H1 (cell line): ENCODE results near the gene CACNA2D3. TPM values are rescaled to one million over a fixed set of nuclear protein-coding genes. Genes with fewer than 3 reads are reported as not detected.

Source experiments
- CTCF ChIA-PET: fragments of 300-600 bp; sonication (Branson Sonifier 250); formaldehyde crosslinking; loops from one replicate; lab custom pipeline; 2021; ENCODE audit not compliant: partially characterized antibody; lab: Charles Lee
- POLR2A ChIA-PET: fragments of 300-600 bp; sonication (Branson Sonifier 250); formaldehyde crosslinking; loops from one replicate; lab custom pipeline; 2021; ENCODE audit warnings: inconsistent platforms; ENCODE audit not compliant: partially characterized antibody; lab: Charles Lee
- DNase-seq, 2 experiments: peaks; one replicate each; pipeline versions ENCODE4 v3.0.0 to v3.0.0-alpha.2; 2010 to 2022; ENCODE audit warnings: low spot score in 2 of 2, low read depth in 1 of 2, mixed read lengths in 1 of 2
- FAIRE-seq: peaks from 2 replicates; lab custom pipeline; 2011; peaks lifted over from hg19 to GRCh38; lab: Jason Lieb, UNC
- H2AFZ ChIP-seq: 2 replicates; pipeline ENCODE4 v1.8.1; 2012; ENCODE audit warnings: low read length, inconsistent platforms
- H2AK5ac ChIP-seq: 2 replicates; pipeline ENCODE4 v1.6.1; 2013; ENCODE audit warnings: low read depth, low read length
- H2BK120ac ChIP-seq: replicated peaks from 2 replicates; pipeline ENCODE3; 2013; ENCODE audit warnings: low read depth, low read length, inconsistent platforms
- H2BK12ac ChIP-seq: 2 replicates; pipeline ENCODE4 v1.6.1; 2013; ENCODE audit warnings: low read depth, low read length
- H2BK15ac ChIP-seq: 2 replicates; pipeline ENCODE4 v1.6.1; 2013; ENCODE audit warnings: low read length
- H2BK20ac ChIP-seq: 2 replicates; pipeline ENCODE4 v1.6.1; 2013; ENCODE audit warnings: low read length
- H2BK5ac ChIP-seq: 2 replicates; pipeline ENCODE4 v1.6.1; 2013; ENCODE audit warnings: low read depth, low read length
- H3K14ac ChIP-seq: 2 replicates; pipeline ENCODE4 v1.6.1; 2013; ENCODE audit warnings: inconsistent platforms; ENCODE audit not compliant: insufficient read length
- H3K18ac ChIP-seq: 2 replicates; pipeline ENCODE4 v1.6.1; 2013; ENCODE audit warnings: low read length; ENCODE audit errors: extremely low read depth
- H3K23ac ChIP-seq: 2 replicates; pipeline ENCODE4 v1.6.1; 2013; ENCODE audit warnings: inconsistent platforms; ENCODE audit not compliant: insufficient read length
- H3K23me2 ChIP-seq: 2 replicates; pipeline ENCODE4 v1.6.1; 2013; ENCODE audit warnings: low read depth, low read length
- H3K27ac ChIP-seq: 2 replicates; pipeline ENCODE4 v1.6.1; 2011; ENCODE audit warnings: low read depth, low read length, inconsistent platforms
- H3K27me3 ChIP-seq, 4 experiments: replicated peaks in 1 of 4; 1 replicate in 1 of 4; 2 replicates in 3 of 4; pipeline versions ENCODE4 v1.6.1 to v1.8.1; 2011 to 2013; ENCODE audit warnings: low read length in 3 of 4, mild to moderate bottlenecking in 3 of 4, inconsistent platforms in 2 of 4, mixed read lengths in 2 of 4, moderate library complexity in 1 of 4; ENCODE audit not compliant: control insufficient read depth in 3 of 4, insufficient read depth in 3 of 4; ENCODE audit errors: extremely low read depth in 1 of 4
- H3K36me3 ChIP-seq, 4 experiments: 2 replicates each; pipeline versions ENCODE4 v1.6.1 to v1.8.1; 2011 to 2013; ENCODE audit warnings: mild to moderate bottlenecking in 4 of 4, low read length in 3 of 4, moderate library complexity in 2 of 4, control low read depth in 1 of 4, inconsistent platforms in 1 of 4; ENCODE audit not compliant: insufficient read depth in 4 of 4, control insufficient read depth in 2 of 4
- H3K4ac ChIP-seq: replicated peaks from 2 replicates; pipeline ENCODE3; 2013; ENCODE audit warnings: low read length, low read depth, mixed read lengths, inconsistent platforms; ENCODE audit not compliant: insufficient read length
- H3K4me1 ChIP-seq, 4 experiments: replicated peaks in 1 of 4; 1 replicate in 1 of 4; 2 replicates in 3 of 4; pipeline versions ENCODE4 v1.6.1 to v1.8.1; 2011 to 2013; ENCODE audit warnings: low read length in 3 of 4, inconsistent platforms in 2 of 4, mixed read lengths in 1 of 4; ENCODE audit not compliant: insufficient read depth in 4 of 4, control insufficient read depth in 3 of 4
- H3K4me2 ChIP-seq, 2 experiments: 2 replicates each; pipeline versions ENCODE4 v1.6.1 to v1.8.1; 2011 to 2013; ENCODE audit warnings: low read depth in 2 of 2, low read length in 2 of 2, control low read depth in 1 of 2, inconsistent platforms in 1 of 2, mild to moderate bottlenecking in 1 of 2; ENCODE audit not compliant: insufficient read depth in 1 of 2
- H3K4me3 ChIP-seq, 4 experiments: fragments of 200-600, 300-600 bp in 1 of 4; sonication (generic), shearing (Covaris generic), sonication (Bioruptor Twin) in 1 of 4; 2 replicates each; pipeline versions ENCODE4 v1.5.1 to v1.8.1; 2011 to 2016; ENCODE audit warnings: low read length in 4 of 4, low read depth in 3 of 4, control low read depth in 2 of 4, inconsistent platforms in 2 of 4, mild to moderate bottlenecking in 2 of 4, mixed read lengths in 1 of 4, moderate library complexity in 1 of 4; ENCODE audit not compliant: insufficient read depth in 2 of 4; ENCODE audit errors: extremely low read depth in 1 of 4
- H3K56ac ChIP-seq: replicated peaks from 2 replicates; pipeline ENCODE3; 2013; ENCODE audit warnings: low read depth, mild to moderate bottlenecking, mixed read lengths, low read length, inconsistent platforms; ENCODE audit not compliant: insufficient read length
- H3K79me1 ChIP-seq: 2 replicates; pipeline ENCODE4 v1.6.1; 2013; ENCODE audit warnings: low read depth, low read length, control low read depth
- H3K79me2 ChIP-seq, 2 experiments: 2 replicates each; pipeline versions ENCODE4 v1.6.1 to v1.8.1; 2012 to 2013; ENCODE audit warnings: low read length in 2 of 2, mild to moderate bottlenecking in 2 of 2, inconsistent platforms in 1 of 2; ENCODE audit not compliant: insufficient read depth in 2 of 2, control insufficient read depth in 1 of 2
- H3K9ac ChIP-seq, 4 experiments: replicated peaks in 1 of 4; 1 replicate in 1 of 4; 2 replicates in 3 of 4; pipeline versions ENCODE4 v1.6.1 to v1.8.1; 2011 to 2013; ENCODE audit warnings: low read depth in 3 of 4, low read length in 3 of 4, control low read depth in 2 of 4, mild to moderate bottlenecking in 2 of 4, moderate library complexity in 2 of 4, inconsistent platforms in 1 of 4; ENCODE audit errors: extremely low read depth in 1 of 4
- H3K9me3 ChIP-seq, 2 experiments: 2 replicates each; pipeline versions ENCODE4 v1.6.1 to v1.8.1; 2012 to 2013; ENCODE audit warnings: mild to moderate bottlenecking in 2 of 2, moderate library complexity in 2 of 2, control low read depth in 1 of 2, inconsistent platforms in 1 of 2, low read depth in 1 of 2, low read length in 1 of 2, mixed read lengths in 1 of 2; ENCODE audit not compliant: insufficient read depth in 2 of 2
- H4K20me1 ChIP-seq, 2 experiments: replicated peaks in 1 of 2; 2 replicates each; pipeline versions ENCODE3 to v1.8.1; 2011 to 2013; ENCODE audit warnings: inconsistent platforms in 2 of 2, low read length in 2 of 2, mild to moderate bottlenecking in 1 of 2; ENCODE audit not compliant: insufficient read depth in 2 of 2, control insufficient read depth in 1 of 2
- H4K5ac ChIP-seq: 2 replicates; pipeline ENCODE4 v1.6.1; 2013; ENCODE audit warnings: low read length, low read depth, mixed read lengths, inconsistent platforms; ENCODE audit not compliant: insufficient read length
- H4K8ac ChIP-seq: 2 replicates; pipeline ENCODE4 v1.8.0; 2013; ENCODE audit warnings: mild to moderate bottlenecking, moderate library complexity, low read length, inconsistent platforms; ENCODE audit not compliant: insufficient read depth; ENCODE audit errors: extremely low read depth
- H4K91ac ChIP-seq: replicated peaks from 2 replicates; pipeline ENCODE3; 2013; ENCODE audit warnings: low read length, mixed read lengths, inconsistent platforms; ENCODE audit not compliant: insufficient read length
- SIRT6 ChIP-seq: IDR thresholded peaks from one replicate; pipeline ENCODE4 v1.7.1; 2012; ENCODE audit warnings: low read length, inconsistent platforms
- WGBS, 2 experiments: shearing (Covaris generic) in 1 of 2; methylation state at CpG; one replicate each; pipeline versions ENCODE4 v1.1.6 to v1.1.7; 2013 to 2015; ENCODE audit warnings: low lambda C conversion rate in 2 of 2, mixed read lengths in 2 of 2, inconsistent platforms in 1 of 2, low coverage in 1 of 2, missing lambda C conversion rate in 1 of 2; ENCODE audit not compliant: insufficient replicate concordance in 2 of 2, insufficient coverage in 1 of 2, insufficient read length in 1 of 2; ENCODE audit errors: extremely low coverage in 1 of 2, missing lambda C conversion rate in 1 of 2; 5-methylcytosine and 5-hydroxymethylcytosine counted together
- polyA plus RNA-seq, 7 experiments: library from polyadenylated mRNA; depleted of rRNA in 3 of 7; stranded (reverse) in 5 of 7; unstranded in 2 of 7; fragments of >200 nt in 5 of 7; fragments of 200-250 nt in 2 of 7; gene quantifications; 1 replicate in 5 of 7; 2 replicates in 1 of 7; 4 replicates in 1 of 7; pipeline versions ENCODE4 v1.2.1 to v1.2.3, GENCODE V29; 2011 to 2013; ENCODE audit warnings: missing spikeins in 2 of 7, mixed read lengths in 2 of 7
- total RNA-seq: library from RNA; stranded (reverse); fragmentation: NEBNext Ultra II Directional; extraction: Animal tissue kit (Norgen Biotek cat#: 25700); gene quantifications from 2 replicates; pipeline ENCODE4 v1.2.1, GENCODE V29; 2021

The CACNA2D3 gene
- total and polyA plus RNA-seq, 2 of the 8 experiments (the other 6 are each of a cell fraction or from before 2014, with no cell fraction given) = 1.5 to 1.8 TPM

- Histone ChIP-seq H3K4me1 (peaks cover 0 to 4% (median under 1%) of the 10 kb centered on the region in 4 experiments; a peak in 2 of 7 replicates), H2BK120ac (no peak overlapping the region), H4K5ac (no peak overlapping the region), H2AFZ (no peak overlapping the region), H4K91ac (no peak overlapping the region), H2BK5ac (no peak overlapping the region), H2BK15ac (no peak overlapping the region), H3K23ac (no peak overlapping the region), H3K79me2 (no peaks in the 10 kb centered on the region), H3K27me3 (no peaks in the 10 kb centered on the region), H3K4me3 (no peak overlapping the region), H2BK20ac (no peak overlapping the region), H3K79me1 (no peaks in the 10 kb centered on the region), H2AK5ac (no peak overlapping the region), H4K20me1 (no peaks in the 10 kb centered on the region), H3K4me2 (no peak overlapping the region), H3K27ac (no peak overlapping the region), H3K9ac (no peak overlapping the region), H3K4ac (no peak overlapping the region), H2BK12ac (no peak overlapping the region), H3K18ac (no peak overlapping the region), H3K36me3 (peaks cover 0 to 4% (median 1%) of the 10 kb centered on the region in 4 experiments; a peak in 1 of 8 replicates), H3K56ac (no peak overlapping the region), H3K9me3 (no peaks in the 10 kb centered on the region), H3K14ac (no peak overlapping the region), H4K8ac (no peak overlapping the region), H3K23me2 (no peaks in the 10 kb centered on the region; the same call in 1 of the 2 replicates)
- POLR2A ChIA-PET = no interaction called here
- TF ChIP-seq SIRT6 = no peak
- CTCF ChIA-PET = interaction anchor here (0.8 to 1.2 kb wide), 5 partner anchors 9 to 47 kb away, joined by 3 to 4 read pairs (median 3); no protein-coding TSS in a partner anchor
- FAIRE-seq = no peak
- DNase-seq = no peak
- WGBS, 2 experiments = 91% methylated on average over 3 of the region's 3 CpGs; no CpG with 5 or more reads in 1 of the 2 experiments
These were observed 767.4 kb downstream of the CACNA2D3 start for GRCh38 chr3:54889731-54890130.
